K562 (cell line): ENCODE data around the gene DCAF4. TPM values are rescaled to one million over a fixed set of nuclear protein-coding genes. Genes with fewer than 3 reads are reported as not detected.
"Not testable (repeated sequence)": the region's sequence is repeated elsewhere in the genome, so short reads cannot be mapped to it uniquely, and the experiment has no call there.

ENCODE experiments used
- ATAC-seq: fragments of 200-7000 bp; cut with Tn5 transposase; 3 replicates; pipeline ENCODE4 v1.9.1; 2020; ENCODE audit warnings: moderate library complexity
- BruUV-seq: library from RNA; stranded (reverse); fragments of 400-500 nt; replicated peaks from 2 replicates; lab custom pipeline; 2021; lab: Mats Ljungman, UMichigan
- CTCF ChIA-PET: fragments of 300-600 bp; formaldehyde crosslinking; extraction: SDS; loops from one replicate; lab custom pipeline; 2021; ENCODE audit warnings: low intra/inter-chr PET ratio; lab: Yijun Ruan, JAX
- POLR2A ChIA-PET: fragments of 300-600, 350-650 bp; sonication (Branson Sonifier 250); formaldehyde crosslinking; extraction: SDS; loops from one replicate; lab custom pipeline; 2021; ENCODE audit warnings: antibody characterized with exemption, inconsistent platforms; lab: Yijun Ruan, JAX
- DNase-seq, 4 experiments: peaks; one replicate each; pipeline versions ENCODE4 v3.0.0 to v3.0.0-alpha.2; 2011 to 2018; ENCODE audit warnings: low spot score in 3 of 4, mixed read lengths in 3 of 4; ENCODE audit errors: extremely low read depth in 1 of 4
- FAIRE-seq: peaks from 2 replicates; lab custom pipeline; 2011; peaks lifted over from hg19 to GRCh38; lab: Jason Lieb, UNC
- H2AFZ ChIP-seq: 2 replicates; pipeline ENCODE4 v1.6.0; 2011; ENCODE audit warnings: low read depth, low read length, control low read depth, inconsistent platforms
- H3K27ac ChIP-seq: fragments of 200-600 bp; 3 replicates; pipeline ENCODE4 v1.8.0; 2011; ENCODE audit warnings: low read depth, mild to moderate bottlenecking, control low read depth, inconsistent platforms, low read length, moderate library complexity, mixed read lengths; ENCODE audit errors: extremely low read depth
- H3K27me3 ChIP-seq, 2 experiments: fragments of 300-600 bp in 1 of 2; 2 replicates in 1 of 2; 3 replicates in 1 of 2; pipeline versions ENCODE4 v1.6.0 to v1.8.0; 2011; ENCODE audit warnings: inconsistent platforms in 2 of 2, low read length in 2 of 2, mild to moderate bottlenecking in 1 of 2, mixed read lengths in 1 of 2, moderate library complexity in 1 of 2; ENCODE audit not compliant: control insufficient read depth in 2 of 2, insufficient read depth in 2 of 2
- H3K36me3 ChIP-seq: fragments of 300-600 bp; 3 replicates; pipeline ENCODE4 v1.8.0; 2011; ENCODE audit warnings: mild to moderate bottlenecking, low read length, inconsistent platforms; ENCODE audit not compliant: control insufficient read depth, insufficient read depth
- H3K4me1 ChIP-seq, 2 experiments: fragments of 200-600 bp in 1 of 2; replicated peaks in 1 of 2; 2 replicates in 1 of 2; 3 replicates in 1 of 2; pipeline versions ENCODE4 v1.5.1 to v1.8.0; 2011; ENCODE audit warnings: inconsistent platforms in 2 of 2, low read length in 2 of 2, mild to moderate bottlenecking in 1 of 2, mixed read lengths in 1 of 2, moderate library complexity in 1 of 2; ENCODE audit not compliant: control insufficient read depth in 2 of 2, insufficient read depth in 2 of 2
- H3K4me2 ChIP-seq: 2 replicates; pipeline ENCODE4 v1.6.1; 2011; ENCODE audit warnings: low read length, control low read depth, inconsistent platforms, mixed read lengths; ENCODE audit not compliant: insufficient read depth
- H3K4me3 ChIP-seq: fragments of 200-600 bp; sonication (generic), shearing (Covaris generic); 2 replicates; pipeline ENCODE4 v1.5.1; 2016; ENCODE audit warnings: control low read depth, inconsistent platforms
- H3K79me2 ChIP-seq: fragments of 200-600 bp; 3 replicates; pipeline ENCODE4 v1.8.0; 2011; ENCODE audit warnings: low read length, inconsistent platforms; ENCODE audit not compliant: control insufficient read depth, insufficient read depth
- H3K9ac ChIP-seq, 2 experiments: 2 replicates each; pipeline versions ENCODE4 v1.6.0 to v1.6.1; 2011; ENCODE audit warnings: low read depth in 2 of 2, low read length in 2 of 2, control low read depth in 1 of 2, inconsistent platforms in 1 of 2, mild to moderate bottlenecking in 1 of 2, mixed read lengths in 1 of 2; ENCODE audit not compliant: insufficient read depth in 1 of 2
- H3K9me1 ChIP-seq: one replicate; pipeline ENCODE4 v1.6.0; 2011; ENCODE audit warnings: inconsistent platforms, mild to moderate bottlenecking, low read length, moderate library complexity; ENCODE audit not compliant: control insufficient read depth, insufficient read depth
- H3K9me3 ChIP-seq: replicated peaks from 2 replicates; pipeline ENCODE4 v1.5.1; 2011; ENCODE audit warnings: low read depth, low read length, inconsistent platforms; ENCODE audit not compliant: control insufficient read depth, insufficient read depth
- H4K20me1 ChIP-seq: replicated peaks from 2 replicates; pipeline ENCODE4 v1.6.1; 2011; ENCODE audit warnings: low read length, inconsistent platforms, mixed read lengths; ENCODE audit not compliant: control insufficient read depth, insufficient read depth
- KDM4B ChIP-seq, 2 experiments: fragments of 450-650 bp in 1 of 2; sonication (generic) in 1 of 2; IDR thresholded peaks; 2 replicates each; pipeline ENCODE4 v1.6.1; 2016 to 2017; ENCODE audit warnings: borderline replicate concordance in 2 of 2, antibody characterized with exemption in 1 of 2, low read depth in 1 of 2, mild to moderate bottlenecking in 1 of 2
- MBD1 ChIP-seq: fragments of 250-450 bp; sonication (Bioruptor Pico); IDR thresholded peaks from 2 replicates; pipeline ENCODE4 v1.8.0; 2022; ENCODE audit warnings: inconsistent platforms
- TEAD4 ChIP-seq, 2 experiments: sonication (generic) in 1 of 2; formaldehyde crosslinking in 1 of 2; IDR thresholded peaks; 2 replicates each; pipeline versions ENCODE4 v1.6.1 to v1.8.0; 2012 to 2022; ENCODE audit warnings: borderline replicate concordance in 1 of 2, inconsistent platforms in 1 of 2, low read length in 1 of 2, mild to moderate bottlenecking in 1 of 2, missing genetic modification reagents in 1 of 2
- ZNF277 ChIP-seq: fragments of 250-450 bp; sonication (Bioruptor Pico); IDR thresholded peaks from 2 replicates; pipeline ENCODE4 v1.8.0; 2022; ENCODE audit warnings: inconsistent platforms, mild to moderate bottlenecking, moderate library complexity, borderline replicate concordance
- ZNF778 ChIP-seq: fragments of 450-650 bp; formaldehyde crosslinking; IDR thresholded peaks from 2 replicates; pipeline ENCODE4 v1.4.0; 2020; ENCODE audit warnings: mild to moderate bottlenecking, moderate library complexity
- WGBS: fragments of 100-300 bp; shearing (Covaris generic); methylation state at CpG from one replicate; pipeline ENCODE4 v1.1.6; 2016; ENCODE audit warnings: low coverage, mixed read lengths; ENCODE audit not compliant: insufficient coverage; ENCODE audit errors: missing lambda C conversion rate; 5-methylcytosine and 5-hydroxymethylcytosine counted together
- in situ Hi-C: fragments of 300-500 bp; cut with MboI; formaldehyde crosslinking; loops from 4 replicates; pipeline ENCODE4 v1.15.0; 2018; ENCODE audit warnings: inconsistent platforms, mixed read lengths
- intact Hi-C: fragments of 100-400 bp; cut with micrococcal nuclease; formaldehyde crosslinking; loops from 2 replicates; pipeline ENCODE4 v1.14.2; 2022
- polyA plus RNA-seq, 8 experiments: library from polyadenylated mRNA; depleted of rRNA in 4 of 8; stranded (reverse) in 5 of 8; unstranded in 3 of 8; fragments of >200 nt; fragmentation: Nextera tagmentation in 2 of 8; fragmentation: Illumina TruSeq in 1 of 8; extraction: Ambion mirVana in 2 of 8; extraction: Trizol in 1 of 8; gene quantifications; 2 replicates each; pipeline versions ENCODE4 v1.2.1 to v1.2.3, GENCODE V29; 2011 to 2014; ENCODE audit warnings: inconsistent platforms in 1 of 8, missing spikeins in 1 of 8
- total RNA-seq, 7 experiments: library from RNA; depleted of rRNA in 6 of 7; stranded (reverse); fragments of >200 nt in 6 of 7; fragmentation: Illumina TruSeq in 2 of 7; extraction: Trizol in 2 of 7; gene quantifications; 2 replicates each; pipeline versions ENCODE4 v1.2.1 to v1.2.3, GENCODE V29; 2011 to 2021; ENCODE audit warnings: low replicate concordance in 1 of 7

DCAF4 gene
- total and polyA plus RNA-seq, 9 of the 15 experiments (the other 6 are each of a cell fraction or from before 2014, with no cell fraction given), result 2.7 to 49.2 (median 22.9) TPM

- TF ChIP-seq KDM4B (IDR thresholded peaks at IDR 0.05; ENCODE audit: borderline replicate concordance in 2 of 2, low read depth in 1 of 2) (no peak), ZNF277 (CRISPR knock-in tag) (no peak), ZNF778 (CRISPR knock-in tag) (no peak), MBD1 (CRISPR knock-in tag) (no peak), TEAD4 (IDR thresholded peaks at IDR 0.05; ENCODE audit: low read length) (no peak), TEAD4 (CRISPR knock-in tag; IDR thresholded peaks at IDR 0.05; ENCODE audit: borderline replicate concordance) (no peak)
Measured at GRCh38 chr14:72958548-72958947, 32.3 kb downstream of the DCAF4 start (continued).

DNA sequence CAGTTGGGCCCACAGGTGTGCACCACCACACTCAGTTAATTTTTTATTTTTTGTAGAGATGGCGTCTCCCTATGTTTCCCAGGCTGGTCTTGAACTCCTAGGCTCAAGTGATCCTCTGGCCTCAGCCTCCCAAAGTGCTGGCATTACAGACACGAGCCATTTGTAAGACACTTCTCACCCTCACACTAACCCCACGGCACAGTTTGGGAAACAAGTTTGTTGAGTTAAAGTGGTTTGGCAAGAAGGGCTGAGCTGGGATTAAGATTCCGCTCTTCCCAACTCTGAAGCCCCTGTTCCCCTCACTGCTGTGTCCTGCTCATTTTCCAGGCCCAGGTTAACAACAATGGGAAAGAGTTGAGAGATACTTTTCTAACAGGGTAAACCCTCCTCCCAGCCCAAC is 34.8 kb downstream of the DCAF4 start:
- DNase-seq, H3K9me3 ChIP-seq, BruUV-seq, ATAC-seq, H3K79me2 ChIP-seq, H3K27ac ChIP-seq, intact Hi-C loops, in situ Hi-C loops, POLR2A ChIA-PET, H3K4me1 ChIP-seq, H3K4me3 ChIP-seq, CTCF ChIA-PET, H3K9me1 ChIP-seq, H4K20me1 ChIP-seq, H3K9ac ChIP-seq, H3K4me2 ChIP-seq, FAIRE-seq, H3K27me3 ChIP-seq, H2AFZ ChIP-seq: not testable (repeated sequence)
- H3K36me3 ChIP-seq, result peaks cover 44% of the 10 kb centered on the region; the same call in 1 of the 3 replicates
- WGBS, result 97% methylated on average over 4 of the region's 4 CpGs
